HepG2 (cell line): ENCODE data around the gene NECAB2. TPM values are rescaled to one million over a fixed set of nuclear protein-coding genes. Genes with fewer than 3 reads are reported as not detected.

Experiments
- ATF1 ChIP-seq: IDR thresholded peaks from 2 replicates; pipeline ENCODE4 v1.6.1; 2016; ENCODE audit warnings: mild to moderate bottlenecking, control low read depth
- CENPX ChIP-seq: sonication (generic); formaldehyde crosslinking; IDR thresholded peaks from 2 replicates; pipeline ENCODE4 v1.9.0; 2021; ENCODE audit warnings: mild to moderate bottlenecking, missing genetic modification reagents, moderate library complexity
- KLF9 ChIP-seq: IDR thresholded peaks from 2 replicates; pipeline ENCODE4 v1.6.1; 2016; ENCODE audit warnings: low read depth
- MED1 ChIP-seq: sonication (generic); formaldehyde crosslinking; IDR thresholded peaks from 2 replicates; pipeline ENCODE4 v1.4.0; 2020; ENCODE audit warnings: missing genetic modification reagents
- MEIS2 ChIP-seq: sonication (generic); formaldehyde crosslinking; IDR thresholded peaks from 2 replicates; pipeline ENCODE4 v1.9.0; 2021; ENCODE audit warnings: mild to moderate bottlenecking, missing genetic modification reagents
- NPAS2 ChIP-seq: sonication (generic); formaldehyde crosslinking; IDR thresholded peaks from 2 replicates; pipeline ENCODE4 v1.8.0; 2022; ENCODE audit warnings: mild to moderate bottlenecking, missing genetic modification reagents, borderline replicate concordance
- NR2C2 ChIP-seq: sonication (generic); formaldehyde crosslinking; IDR thresholded peaks from 2 replicates; pipeline ENCODE4 v1.4.0; 2020; ENCODE audit warnings: missing genetic modification reagents, mild to moderate bottlenecking, moderate library complexity, borderline replicate concordance
- RARA ChIP-seq: IDR thresholded peaks from 2 replicates; pipeline ENCODE4 v1.6.1; 2016; ENCODE audit warnings: missing genetic modification reagents, missing compliant biosample characterization
- SMAD1 ChIP-seq: sonication (generic); formaldehyde crosslinking; IDR thresholded peaks from 2 replicates; pipeline ENCODE4 v1.4.0; 2020; ENCODE audit warnings: missing genetic modification reagents, low read depth, mild to moderate bottlenecking, borderline replicate concordance
- SP2 ChIP-seq: sonication (generic); formaldehyde crosslinking; IDR thresholded peaks from 2 replicates; pipeline ENCODE4 v1.5.1; 2020; ENCODE audit warnings: mild to moderate bottlenecking, missing genetic modification reagents
- TBL1XR1 ChIP-seq: fragments of 150-350 bp; IDR thresholded peaks from 2 replicates; pipeline ENCODE4 v1.6.1; 2014; ENCODE audit warnings: borderline replicate concordance, low read length; ENCODE audit not compliant: partially characterized antibody
- TCF7 ChIP-seq: sonication (generic); IDR thresholded peaks from 2 replicates; pipeline ENCODE4 v1.6.1; 2016; ENCODE audit warnings: antibody characterized with exemption, low read depth
- ZFP82 ChIP-seq: sonication (generic); formaldehyde crosslinking; IDR thresholded peaks from 2 replicates; pipeline ENCODE4 v1.5.1; 2020; ENCODE audit warnings: mild to moderate bottlenecking, missing genetic modification reagents, borderline replicate concordance
- ZMYM4 ChIP-seq: sonication (generic); formaldehyde crosslinking; IDR thresholded peaks from 2 replicates; pipeline ENCODE4 v1.8.1; 2023; ENCODE audit warnings: mild to moderate bottlenecking, missing genetic modification reagents
- ZNF143 ChIP-seq: sonication (generic); formaldehyde crosslinking; IDR thresholded peaks from 2 replicates; pipeline ENCODE4 v1.4.0; 2020; ENCODE audit warnings: missing genetic modification reagents
- ZNF292 ChIP-seq: sonication (generic); formaldehyde crosslinking; IDR thresholded peaks from 2 replicates; pipeline ENCODE4 v1.8.1; 2022; ENCODE audit warnings: mild to moderate bottlenecking, low read depth, missing genetic modification reagents, borderline replicate concordance
- ZNF7 ChIP-seq: IDR thresholded peaks from 2 replicates; pipeline ENCODE4 v1.6.1; 2016; ENCODE audit warnings: missing biosample characterization, missing genetic modification reagents
- ZNF749 ChIP-seq: sonication (generic); formaldehyde crosslinking; IDR thresholded peaks from 2 replicates; pipeline ENCODE4 v1.8.0; 2022; ENCODE audit warnings: mild to moderate bottlenecking, missing genetic modification reagents, moderate library complexity, borderline replicate concordance
- ZNF761 ChIP-seq: sonication (generic); formaldehyde crosslinking; conservative IDR thresholded peaks from 2 replicates; pipeline ENCODE4 v1.4.0; 2020; ENCODE audit warnings: mild to moderate bottlenecking, missing genetic modification reagents
- polyA plus RNA-seq, 8 experiments: library from polyadenylated mRNA; depleted of rRNA in 3 of 8; stranded (reverse) in 7 of 8; unstranded in 1 of 8; fragments of >200 nt; fragmentation: Illumina TruSeq in 4 of 8; extraction: Trizol in 4 of 8; gene quantifications; 2 replicates each; pipeline versions ENCODE4 v1.2.1 to v1.2.3, GENCODE V29; 2011 to 2016; ENCODE audit warnings: low read depth in 4 of 8, missing spikeins in 1 of 8, mixed read lengths in 1 of 8; ENCODE audit not compliant: insufficient read depth in 1 of 8
- total RNA-seq, 5 experiments: library from RNA; depleted of rRNA; stranded (reverse); fragments of >200 nt; fragmentation: Illumina TruSeq; extraction: Trizol; gene quantifications; 2 replicates each; pipeline ENCODE4 v1.2.3, GENCODE V29; 2016; ENCODE audit warnings: low read depth in 1 of 5
- TF ChIP-seq, protein P1 (sequence below): sonication (generic); formaldehyde crosslinking; IDR thresholded peaks from 2 replicates; pipeline ENCODE4 v1.4.0; 2020; ENCODE audit warnings: mild to moderate bottlenecking, missing genetic modification reagents, borderline replicate concordance
- TF ChIP-seq, protein P2 (sequence below): sonication (generic); formaldehyde crosslinking; IDR thresholded peaks from 2 replicates; pipeline ENCODE4 v1.9.0; 2021; ENCODE audit warnings: missing genetic modification reagents, borderline replicate concordance
- TF ChIP-seq, protein P3 (sequence below): sonication (generic); formaldehyde crosslinking; IDR thresholded peaks from 2 replicates; pipeline ENCODE4 v1.5.1; 2020; ENCODE audit warnings: mild to moderate bottlenecking, missing genetic modification reagents

Gene NECAB2
- total and polyA plus RNA-seq, 2 of the 13 experiments (the other 11 are each of a cell fraction or from before 2014, with no cell fraction given) = 0.21 to 0.49 TPM

DNA sequence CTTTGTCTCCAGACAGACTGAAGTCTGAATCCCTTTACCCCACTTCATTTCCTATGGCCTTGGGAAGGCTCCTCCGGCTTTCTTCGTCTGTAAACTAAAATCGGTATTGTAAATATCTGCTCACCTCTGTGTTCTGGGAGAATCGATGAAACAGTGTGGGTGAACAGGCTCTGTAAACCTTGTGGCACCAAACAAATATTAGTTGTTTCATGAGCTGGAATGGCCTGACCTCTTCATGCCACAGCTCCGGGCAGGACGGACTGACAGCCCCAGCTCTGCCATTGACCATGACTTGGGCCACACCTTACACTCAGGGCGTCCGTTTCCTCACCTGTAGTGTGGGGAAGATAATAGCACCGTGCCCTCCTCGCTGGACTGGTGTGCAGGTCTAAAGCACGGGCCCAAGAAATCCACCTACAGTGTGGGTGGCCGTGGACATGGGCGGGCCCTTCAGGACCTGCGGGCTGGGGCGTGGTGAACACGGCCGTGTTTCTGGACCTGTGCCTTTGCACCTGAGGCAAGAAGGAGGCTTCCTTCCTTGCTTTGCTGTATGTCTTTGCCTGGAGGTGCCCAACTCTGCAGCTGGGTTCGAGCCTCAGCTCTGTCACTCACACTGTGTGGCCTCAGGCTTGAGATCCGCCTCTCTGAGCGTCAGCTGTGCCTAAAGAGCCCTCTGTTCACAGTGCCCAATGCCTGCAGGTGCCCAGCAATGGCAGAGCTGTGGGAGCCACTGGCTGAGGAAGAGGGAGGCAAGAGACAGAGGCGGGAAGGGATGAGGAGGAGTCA is 21.1 kb upstream of the NECAB2 start (continued):
- TF ChIP-seq, protein P1, sequence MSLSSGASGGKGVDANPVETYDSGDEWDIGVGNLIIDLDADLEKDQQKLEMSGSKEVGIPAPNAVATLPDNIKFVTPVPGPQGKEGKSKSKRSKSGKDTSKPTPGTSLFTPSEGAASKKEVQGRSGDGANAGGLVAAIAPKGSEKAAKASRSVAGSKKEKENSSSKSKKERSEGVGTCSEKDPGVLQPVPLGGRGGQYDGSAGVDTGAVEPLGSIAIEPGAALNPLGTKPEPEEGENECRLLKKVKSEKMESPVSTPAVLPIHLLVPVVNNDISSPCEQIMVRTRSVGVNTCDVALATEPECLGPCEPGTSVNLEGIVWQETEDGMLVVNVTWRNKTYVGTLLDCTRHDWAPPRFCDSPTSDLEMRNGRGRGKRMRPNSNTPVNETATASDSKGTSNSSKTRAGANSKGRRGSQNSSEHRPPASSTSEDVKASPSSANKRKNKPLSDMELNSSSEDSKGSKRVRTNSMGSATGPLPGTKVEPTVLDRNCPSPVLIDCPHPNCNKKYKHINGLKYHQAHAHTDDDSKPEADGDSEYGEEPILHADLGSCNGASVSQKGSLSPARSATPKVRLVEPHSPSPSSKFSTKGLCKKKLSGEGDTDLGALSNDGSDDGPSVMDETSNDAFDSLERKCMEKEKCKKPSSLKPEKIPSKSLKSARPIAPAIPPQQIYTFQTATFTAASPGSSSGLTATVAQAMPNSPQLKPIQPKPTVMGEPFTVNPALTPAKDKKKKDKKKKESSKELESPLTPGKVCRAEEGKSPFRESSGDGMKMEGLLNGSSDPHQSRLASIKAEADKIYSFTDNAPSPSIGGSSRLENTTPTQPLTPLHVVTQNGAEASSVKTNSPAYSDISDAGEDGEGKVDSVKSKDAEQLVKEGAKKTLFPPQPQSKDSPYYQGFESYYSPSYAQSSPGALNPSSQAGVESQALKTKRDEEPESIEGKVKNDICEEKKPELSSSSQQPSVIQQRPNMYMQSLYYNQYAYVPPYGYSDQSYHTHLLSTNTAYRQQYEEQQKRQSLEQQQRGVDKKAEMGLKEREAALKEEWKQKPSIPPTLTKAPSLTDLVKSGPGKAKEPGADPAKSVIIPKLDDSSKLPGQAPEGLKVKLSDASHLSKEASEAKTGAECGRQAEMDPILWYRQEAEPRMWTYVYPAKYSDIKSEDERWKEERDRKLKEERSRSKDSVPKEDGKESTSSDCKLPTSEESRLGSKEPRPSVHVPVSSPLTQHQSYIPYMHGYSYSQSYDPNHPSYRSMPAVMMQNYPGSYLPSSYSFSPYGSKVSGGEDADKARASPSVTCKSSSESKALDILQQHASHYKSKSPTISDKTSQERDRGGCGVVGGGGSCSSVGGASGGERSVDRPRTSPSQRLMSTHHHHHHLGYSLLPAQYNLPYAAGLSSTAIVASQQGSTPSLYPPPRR (CRISPR knock-in tag) = peak; percentile 84; the same call in 1 of the 2 replicates
- TF ChIP-seq ZNF749 (CRISPR knock-in tag) (no peak), RARA (CRISPR knock-in tag) (peak; percentile 98), NR2C2 (CRISPR knock-in tag) (no peak), NPAS2 (CRISPR knock-in tag) (no peak), KLF9 (no peak), ZNF292 (no peak), ZNF761 (no peak), MEIS2 (CRISPR knock-in tag) (no peak), SP2 (CRISPR knock-in tag) (no peak), ZNF143 (CRISPR knock-in tag) (no peak), ZNF7 (CRISPR knock-in tag) (no peak), ATF1 (no peak), ZMYM4 (CRISPR knock-in tag) (no peak), ZFP82 (CRISPR knock-in tag) (no peak), CENPX (CRISPR knock-in tag) (no peak), TBL1XR1 (peak; percentile 25), MED1 (CRISPR knock-in tag) (peak; percentile 68), SMAD1 (CRISPR knock-in tag) (no peak), TCF7 (peak; percentile 54)
- TF ChIP-seq, protein P2, sequence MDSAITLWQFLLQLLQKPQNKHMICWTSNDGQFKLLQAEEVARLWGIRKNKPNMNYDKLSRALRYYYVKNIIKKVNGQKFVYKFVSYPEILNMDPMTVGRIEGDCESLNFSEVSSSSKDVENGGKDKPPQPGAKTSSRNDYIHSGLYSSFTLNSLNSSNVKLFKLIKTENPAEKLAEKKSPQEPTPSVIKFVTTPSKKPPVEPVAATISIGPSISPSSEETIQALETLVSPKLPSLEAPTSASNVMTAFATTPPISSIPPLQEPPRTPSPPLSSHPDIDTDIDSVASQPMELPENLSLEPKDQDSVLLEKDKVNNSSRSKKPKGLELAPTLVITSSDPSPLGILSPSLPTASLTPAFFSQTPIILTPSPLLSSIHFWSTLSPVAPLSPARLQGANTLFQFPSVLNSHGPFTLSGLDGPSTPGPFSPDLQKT (CRISPR knock-in tag) = no peak
- TF ChIP-seq, protein P3, sequence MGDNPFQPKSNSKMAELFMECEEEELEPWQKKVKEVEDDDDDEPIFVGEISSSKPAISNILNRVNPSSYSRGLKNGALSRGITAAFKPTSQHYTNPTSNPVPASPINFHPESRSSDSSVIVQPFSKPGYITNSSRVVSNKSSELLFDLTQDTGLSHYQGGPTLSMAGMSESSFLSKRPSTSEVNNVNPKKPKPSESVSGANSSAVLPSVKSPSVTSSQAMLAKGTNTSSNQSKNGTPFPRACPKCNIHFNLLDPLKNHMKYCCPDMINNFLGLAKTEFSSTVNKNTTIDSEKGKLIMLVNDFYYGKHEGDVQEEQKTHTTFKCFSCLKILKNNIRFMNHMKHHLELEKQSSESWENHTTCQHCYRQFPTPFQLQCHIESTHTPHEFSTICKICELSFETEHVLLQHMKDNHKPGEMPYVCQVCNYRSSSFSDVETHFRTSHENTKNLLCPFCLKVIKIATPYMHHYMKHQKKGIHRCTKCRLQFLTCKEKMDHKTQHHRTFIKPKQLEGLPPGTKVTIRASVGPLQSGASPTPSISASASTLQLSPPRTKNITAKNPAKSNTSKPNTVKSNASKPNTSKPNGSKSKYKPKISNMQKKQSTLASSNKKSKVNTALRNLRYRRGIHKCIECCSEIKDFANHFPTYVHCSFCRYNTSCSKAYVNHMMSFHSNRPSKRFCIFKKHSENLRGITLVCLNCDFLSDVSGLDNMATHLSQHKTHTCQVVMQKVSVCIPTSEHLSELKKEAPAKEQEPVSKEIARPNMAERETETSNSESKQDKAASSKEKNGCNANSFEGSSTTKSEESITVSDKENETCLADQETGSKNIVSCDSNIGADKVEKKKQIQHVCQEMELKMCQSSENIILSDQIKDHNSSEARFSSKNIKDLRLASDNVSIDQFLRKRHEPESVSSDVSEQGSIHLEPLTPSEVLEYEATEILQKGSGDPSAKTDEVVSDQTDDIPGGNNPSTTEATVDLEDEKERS = 0 out of 2 replicates have a peak, but pooled peaks have one; percentile 33
